H1 (cell line): Measurements from ENCODE around the gene ACTRT3. TPM values are rescaled to one million over a fixed set of nuclear protein-coding genes. Genes with fewer than 3 reads are reported as not detected.

Source experiments
- CTCF ChIA-PET: fragments of 300-600 bp; sonication (Branson Sonifier 250); formaldehyde crosslinking; loops from one replicate; lab custom pipeline; 2021; ENCODE audit not compliant: partially characterized antibody; lab: Charles Lee
- POLR2A ChIA-PET: fragments of 300-600 bp; sonication (Branson Sonifier 250); formaldehyde crosslinking; loops from one replicate; lab custom pipeline; 2021; ENCODE audit warnings: inconsistent platforms; ENCODE audit not compliant: partially characterized antibody; lab: Charles Lee
- DNase-seq, 2 experiments: peaks; one replicate each; pipeline versions ENCODE4 v3.0.0 to v3.0.0-alpha.2; 2010 to 2022; ENCODE audit warnings: low spot score in 2 of 2, low read depth in 1 of 2, mixed read lengths in 1 of 2
- FAIRE-seq: peaks from 2 replicates; lab custom pipeline; 2011; peaks lifted over from hg19 to GRCh38; lab: Jason Lieb, UNC
- H2AFZ ChIP-seq: 2 replicates; pipeline ENCODE4 v1.8.1; 2012; ENCODE audit warnings: low read length, inconsistent platforms
- H2AK5ac ChIP-seq: 2 replicates; pipeline ENCODE4 v1.6.1; 2013; ENCODE audit warnings: low read depth, low read length
- H2BK120ac ChIP-seq: replicated peaks from 2 replicates; pipeline ENCODE3; 2013; ENCODE audit warnings: low read depth, low read length, inconsistent platforms
- H2BK12ac ChIP-seq: 2 replicates; pipeline ENCODE4 v1.6.1; 2013; ENCODE audit warnings: low read depth, low read length
- H2BK15ac ChIP-seq: 2 replicates; pipeline ENCODE4 v1.6.1; 2013; ENCODE audit warnings: low read length
- H2BK20ac ChIP-seq: 2 replicates; pipeline ENCODE4 v1.6.1; 2013; ENCODE audit warnings: low read length
- H2BK5ac ChIP-seq: 2 replicates; pipeline ENCODE4 v1.6.1; 2013; ENCODE audit warnings: low read depth, low read length
- H3K14ac ChIP-seq: 2 replicates; pipeline ENCODE4 v1.6.1; 2013; ENCODE audit warnings: inconsistent platforms; ENCODE audit not compliant: insufficient read length
- H3K18ac ChIP-seq: 2 replicates; pipeline ENCODE4 v1.6.1; 2013; ENCODE audit warnings: low read length; ENCODE audit errors: extremely low read depth
- H3K23ac ChIP-seq: 2 replicates; pipeline ENCODE4 v1.6.1; 2013; ENCODE audit warnings: inconsistent platforms; ENCODE audit not compliant: insufficient read length
- H3K23me2 ChIP-seq: 2 replicates; pipeline ENCODE4 v1.6.1; 2013; ENCODE audit warnings: low read depth, low read length
- H3K27ac ChIP-seq: 2 replicates; pipeline ENCODE4 v1.6.1; 2011; ENCODE audit warnings: low read depth, low read length, inconsistent platforms
- H3K27me3 ChIP-seq, 4 experiments: replicated peaks in 1 of 4; 1 replicate in 1 of 4; 2 replicates in 3 of 4; pipeline versions ENCODE4 v1.6.1 to v1.8.1; 2011 to 2013; ENCODE audit warnings: low read length in 3 of 4, mild to moderate bottlenecking in 3 of 4, inconsistent platforms in 2 of 4, mixed read lengths in 2 of 4, moderate library complexity in 1 of 4; ENCODE audit not compliant: control insufficient read depth in 3 of 4, insufficient read depth in 3 of 4; ENCODE audit errors: extremely low read depth in 1 of 4
- H3K36me3 ChIP-seq, 4 experiments: 2 replicates each; pipeline versions ENCODE4 v1.6.1 to v1.8.1; 2011 to 2013; ENCODE audit warnings: mild to moderate bottlenecking in 4 of 4, low read length in 3 of 4, moderate library complexity in 2 of 4, control low read depth in 1 of 4, inconsistent platforms in 1 of 4; ENCODE audit not compliant: insufficient read depth in 4 of 4, control insufficient read depth in 2 of 4
- H3K4ac ChIP-seq: replicated peaks from 2 replicates; pipeline ENCODE3; 2013; ENCODE audit warnings: low read length, low read depth, mixed read lengths, inconsistent platforms; ENCODE audit not compliant: insufficient read length
- H3K4me1 ChIP-seq, 4 experiments: replicated peaks in 1 of 4; 1 replicate in 1 of 4; 2 replicates in 3 of 4; pipeline versions ENCODE4 v1.6.1 to v1.8.1; 2011 to 2013; ENCODE audit warnings: low read length in 3 of 4, inconsistent platforms in 2 of 4, mixed read lengths in 1 of 4; ENCODE audit not compliant: insufficient read depth in 4 of 4, control insufficient read depth in 3 of 4
- H3K4me2 ChIP-seq, 2 experiments: 2 replicates each; pipeline versions ENCODE4 v1.6.1 to v1.8.1; 2011 to 2013; ENCODE audit warnings: low read depth in 2 of 2, low read length in 2 of 2, control low read depth in 1 of 2, inconsistent platforms in 1 of 2, mild to moderate bottlenecking in 1 of 2; ENCODE audit not compliant: insufficient read depth in 1 of 2
- H3K4me3 ChIP-seq, 4 experiments: fragments of 200-600, 300-600 bp in 1 of 4; sonication (generic), shearing (Covaris generic), sonication (Bioruptor Twin) in 1 of 4; 2 replicates each; pipeline versions ENCODE4 v1.5.1 to v1.8.1; 2011 to 2016; ENCODE audit warnings: low read length in 4 of 4, low read depth in 3 of 4, control low read depth in 2 of 4, inconsistent platforms in 2 of 4, mild to moderate bottlenecking in 2 of 4, mixed read lengths in 1 of 4, moderate library complexity in 1 of 4; ENCODE audit not compliant: insufficient read depth in 2 of 4; ENCODE audit errors: extremely low read depth in 1 of 4
- H3K56ac ChIP-seq: replicated peaks from 2 replicates; pipeline ENCODE3; 2013; ENCODE audit warnings: low read depth, mild to moderate bottlenecking, mixed read lengths, low read length, inconsistent platforms; ENCODE audit not compliant: insufficient read length
- H3K79me1 ChIP-seq: 2 replicates; pipeline ENCODE4 v1.6.1; 2013; ENCODE audit warnings: low read depth, low read length, control low read depth
- H3K79me2 ChIP-seq, 2 experiments: 2 replicates each; pipeline versions ENCODE4 v1.6.1 to v1.8.1; 2012 to 2013; ENCODE audit warnings: low read length in 2 of 2, mild to moderate bottlenecking in 2 of 2, inconsistent platforms in 1 of 2; ENCODE audit not compliant: insufficient read depth in 2 of 2, control insufficient read depth in 1 of 2
- H3K9ac ChIP-seq, 4 experiments: replicated peaks in 1 of 4; 1 replicate in 1 of 4; 2 replicates in 3 of 4; pipeline versions ENCODE4 v1.6.1 to v1.8.1; 2011 to 2013; ENCODE audit warnings: low read depth in 3 of 4, low read length in 3 of 4, control low read depth in 2 of 4, mild to moderate bottlenecking in 2 of 4, moderate library complexity in 2 of 4, inconsistent platforms in 1 of 4; ENCODE audit errors: extremely low read depth in 1 of 4
- H3K9me3 ChIP-seq, 2 experiments: 2 replicates each; pipeline versions ENCODE4 v1.6.1 to v1.8.1; 2012 to 2013; ENCODE audit warnings: mild to moderate bottlenecking in 2 of 2, moderate library complexity in 2 of 2, control low read depth in 1 of 2, inconsistent platforms in 1 of 2, low read depth in 1 of 2, low read length in 1 of 2, mixed read lengths in 1 of 2; ENCODE audit not compliant: insufficient read depth in 2 of 2
- H4K20me1 ChIP-seq, 2 experiments: replicated peaks in 1 of 2; 2 replicates each; pipeline versions ENCODE3 to v1.8.1; 2011 to 2013; ENCODE audit warnings: inconsistent platforms in 2 of 2, low read length in 2 of 2, mild to moderate bottlenecking in 1 of 2; ENCODE audit not compliant: insufficient read depth in 2 of 2, control insufficient read depth in 1 of 2
- H4K5ac ChIP-seq: 2 replicates; pipeline ENCODE4 v1.6.1; 2013; ENCODE audit warnings: low read length, low read depth, mixed read lengths, inconsistent platforms; ENCODE audit not compliant: insufficient read length
- H4K8ac ChIP-seq: 2 replicates; pipeline ENCODE4 v1.8.0; 2013; ENCODE audit warnings: mild to moderate bottlenecking, moderate library complexity, low read length, inconsistent platforms; ENCODE audit not compliant: insufficient read depth; ENCODE audit errors: extremely low read depth
- H4K91ac ChIP-seq: replicated peaks from 2 replicates; pipeline ENCODE3; 2013; ENCODE audit warnings: low read length, mixed read lengths, inconsistent platforms; ENCODE audit not compliant: insufficient read length
- ASH2L ChIP-seq: fragments of 200-600, 300-600 bp; sonication (generic); IDR thresholded peaks from one replicate; pipeline ENCODE4 v1.7.1; 2017; ENCODE audit warnings: low read length
- BCL11A ChIP-seq, 2 experiments: IDR thresholded peaks; one replicate each; pipeline ENCODE4 v1.6.1; 2011; ENCODE audit warnings: low read depth in 2 of 2, low read length in 2 of 2, mild to moderate bottlenecking in 2 of 2
- BRCA1 ChIP-seq: IDR thresholded peaks from 2 replicates; pipeline ENCODE4 v1.6.1; 2012; ENCODE audit warnings: low read depth, low read length, improper control_type of control experiment
- CBX8 ChIP-seq: fragments of 300-800, 300-1000 bp; sonication (generic); IDR thresholded peaks from 2 replicates; pipeline ENCODE4 v1.7.1; 2016; ENCODE audit warnings: low read depth, low read length, borderline replicate concordance
- HDAC2 ChIP-seq, 2 experiments: fragments of 300-600 bp in 1 of 2; sonication (generic) in 1 of 2; IDR thresholded peaks; 2 replicates each; pipeline ENCODE4 v1.6.1; 2011 to 2012; ENCODE audit warnings: low read depth in 2 of 2, low read length in 2 of 2, mild to moderate bottlenecking in 2 of 2, moderate library complexity in 2 of 2, borderline replicate concordance in 1 of 2, inconsistent platforms in 1 of 2
- MAFK ChIP-seq: IDR thresholded peaks from 2 replicates; pipeline ENCODE4 v1.6.1; 2012; ENCODE audit warnings: low read depth, mild to moderate bottlenecking, improper control_type of control experiment, low read length
- POLR2A ChIP-seq, 2 experiments: IDR thresholded peaks; 1 replicate in 1 of 2; 2 replicates in 1 of 2; pipeline ENCODE4 v1.6.1; 2011; ENCODE audit warnings: low read depth in 2 of 2, low read length in 2 of 2, mild to moderate bottlenecking in 2 of 2; ENCODE audit errors: control extremely low read depth in 1 of 2
- POLR2AphosphoS5 ChIP-seq: IDR thresholded peaks from 2 replicates; pipeline ENCODE4 v1.6.1; 2011; ENCODE audit warnings: low read depth, low read length
- RBBP5 ChIP-seq: IDR thresholded peaks from 2 replicates; pipeline ENCODE4 v1.7.1; 2012; ENCODE audit warnings: low read depth, mild to moderate bottlenecking, inconsistent platforms, low read length, moderate library complexity, borderline replicate concordance
- SIN3A ChIP-seq, 2 experiments: IDR thresholded peaks in 1 of 2; conservative IDR thresholded peaks in 1 of 2; 2 replicates each; pipeline ENCODE4 v1.6.1; 2011 to 2012; ENCODE audit warnings: low read length in 2 of 2, improper control_type of control experiment in 1 of 2, low read depth in 1 of 2, mild to moderate bottlenecking in 1 of 2
- SP2 ChIP-seq: IDR thresholded peaks from 2 replicates; pipeline ENCODE4 v1.6.1; 2012; ENCODE audit warnings: mild to moderate bottlenecking, low read length, inconsistent platforms
- SRF ChIP-seq: IDR thresholded peaks from 2 replicates; pipeline ENCODE4 v1.6.1; 2011; ENCODE audit warnings: mild to moderate bottlenecking, low read depth, low read length, moderate library complexity
- YY1 ChIP-seq: IDR thresholded peaks from 2 replicates; pipeline ENCODE4 v1.6.1; 2011; ENCODE audit warnings: low read depth, mild to moderate bottlenecking, low read length
- WGBS, 2 experiments: shearing (Covaris generic) in 1 of 2; methylation state at CpG; one replicate each; pipeline versions ENCODE4 v1.1.6 to v1.1.7; 2013 to 2015; ENCODE audit warnings: low lambda C conversion rate in 2 of 2, mixed read lengths in 2 of 2, inconsistent platforms in 1 of 2, low coverage in 1 of 2, missing lambda C conversion rate in 1 of 2; ENCODE audit not compliant: insufficient replicate concordance in 2 of 2, insufficient coverage in 1 of 2, insufficient read length in 1 of 2; ENCODE audit errors: extremely low coverage in 1 of 2, missing lambda C conversion rate in 1 of 2; 5-methylcytosine and 5-hydroxymethylcytosine counted together
- polyA plus RNA-seq, 7 experiments: library from polyadenylated mRNA; depleted of rRNA in 3 of 7; stranded (reverse) in 5 of 7; unstranded in 2 of 7; fragments of >200 nt in 5 of 7; fragments of 200-250 nt in 2 of 7; gene quantifications; 1 replicate in 5 of 7; 2 replicates in 1 of 7; 4 replicates in 1 of 7; pipeline versions ENCODE4 v1.2.1 to v1.2.3, GENCODE V29; 2011 to 2013; ENCODE audit warnings: missing spikeins in 2 of 7, mixed read lengths in 2 of 7
- total RNA-seq: library from RNA; stranded (reverse); fragmentation: NEBNext Ultra II Directional; extraction: Animal tissue kit (Norgen Biotek cat#: 25700); gene quantifications from 2 replicates; pipeline ENCODE4 v1.2.1, GENCODE V29; 2021
- TF ChIP-seq, protein P1 (sequence below): IDR thresholded peaks from 2 replicates; pipeline ENCODE4 v1.6.1; 2012; ENCODE audit warnings: low read length, inconsistent platforms

Gene ACTRT3
- total and polyA plus RNA-seq, 2 of the 8 experiments (the other 6 are each of a cell fraction or from before 2014, with no cell fraction given), result 3.4 to 5.9 TPM

DNA sequence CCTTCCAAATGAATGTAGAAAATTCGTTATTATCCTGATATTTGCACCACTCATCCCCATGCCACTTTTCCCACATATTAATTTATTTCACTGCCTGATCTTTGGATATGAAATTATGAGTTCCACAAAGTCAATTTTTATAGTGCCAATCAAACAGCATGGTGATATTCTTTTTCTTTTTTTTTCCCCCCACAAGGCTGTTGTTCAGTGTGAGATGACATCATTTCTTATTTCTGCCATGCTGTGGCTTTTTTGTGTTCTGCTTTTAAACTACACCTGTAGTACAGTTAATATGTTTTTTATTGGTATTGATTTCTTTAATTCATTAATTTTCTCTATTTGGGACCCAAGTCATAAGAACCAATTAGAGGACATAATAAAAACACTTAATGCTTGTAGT is 18.4 kb upstream of the ACTRT3 start:
- no peak overlapping the region for H3K23ac ChIP-seq
- CTCF ChIA-PET, result no interaction called here
- no peak overlapping the region for H3K27ac ChIP-seq
- H3K4ac ChIP-seq, result no peak overlapping the region
- no peak overlapping the region for H3K4me3 ChIP-seq
- H3K79me2 ChIP-seq, result no peaks in the 10 kb centered on the region
- H2BK20ac ChIP-seq, result no peak overlapping the region
- POLR2A ChIA-PET, result no interaction called here
- no peaks in the 10 kb centered on the region for H4K20me1 ChIP-seq
- no peak overlapping the region for H4K8ac ChIP-seq
- FAIRE-seq, result no peak
- H2BK12ac ChIP-seq, result no peak overlapping the region
- no peak overlapping the region for H3K4me2 ChIP-seq
- peaks cover 0 to 59% (median 22%) of the 10 kb centered on the region in 4 experiments; a peak in 4 of 8 replicates for H3K36me3 ChIP-seq
- H3K79me1 ChIP-seq, result no peaks in the 10 kb centered on the region
- H3K9ac ChIP-seq, result no peak overlapping the region
- H4K5ac ChIP-seq, result no peak overlapping the region
- H3K23me2 ChIP-seq, result no peaks in the 10 kb centered on the region
- no peak overlapping the region for H3K14ac ChIP-seq
- no peak overlapping the region for H2BK15ac ChIP-seq
- WGBS, 2 experiments, result 80% methylated on average over 1 of the region's 1 CpG; no CpG with 5 or more reads in 1 of the 2 experiments
- no peak overlapping the region for H2AFZ ChIP-seq
- no peak overlapping the region for H3K56ac ChIP-seq
- no peak overlapping the region for H2BK5ac ChIP-seq
- H3K18ac ChIP-seq, result no peak overlapping the region
- H3K9me3 ChIP-seq, result no peaks in the 10 kb centered on the region
- no peaks in the 10 kb centered on the region for H3K4me1 ChIP-seq
- no peaks in the 10 kb centered on the region for H3K27me3 ChIP-seq
- no peak overlapping the region for H4K91ac ChIP-seq
- H2AK5ac ChIP-seq, result no peak overlapping the region
- DNase-seq, result no peak
- no peak overlapping the region for H2BK120ac ChIP-seq
- TF ChIP-seq POLR2A (IDR thresholded peaks at IDR 0.05; ENCODE audit: control extremely low read depth in 1 of 2, low read depth in 2 of 2, low read length in 2 of 2) (no peak), BRCA1 (no peak), POLR2AphosphoS5 (no peak), BCL11A (IDR thresholded peaks at IDR 0.05; ENCODE audit: low read depth in 2 of 2, low read length in 2 of 2) (no peak), SIN3A (conservative IDR thresholded peaks at IDR 0.05 in 1 of 2, IDR thresholded peaks at IDR 0.05 in 1 of 2; ENCODE audit: low read depth in 1 of 2, low read length in 2 of 2) (no peak), MAFK (no peak), SP2 (no peak), CBX8 (no peak), SRF (no peak), YY1 (no peak), HDAC2 (IDR thresholded peaks at IDR 0.05; ENCODE audit: borderline replicate concordance in 1 of 2, low read depth in 2 of 2, low read length in 2 of 2) (no peak), ASH2L (no peak), RBBP5 (no peak)
- TF ChIP-seq, protein P1, sequence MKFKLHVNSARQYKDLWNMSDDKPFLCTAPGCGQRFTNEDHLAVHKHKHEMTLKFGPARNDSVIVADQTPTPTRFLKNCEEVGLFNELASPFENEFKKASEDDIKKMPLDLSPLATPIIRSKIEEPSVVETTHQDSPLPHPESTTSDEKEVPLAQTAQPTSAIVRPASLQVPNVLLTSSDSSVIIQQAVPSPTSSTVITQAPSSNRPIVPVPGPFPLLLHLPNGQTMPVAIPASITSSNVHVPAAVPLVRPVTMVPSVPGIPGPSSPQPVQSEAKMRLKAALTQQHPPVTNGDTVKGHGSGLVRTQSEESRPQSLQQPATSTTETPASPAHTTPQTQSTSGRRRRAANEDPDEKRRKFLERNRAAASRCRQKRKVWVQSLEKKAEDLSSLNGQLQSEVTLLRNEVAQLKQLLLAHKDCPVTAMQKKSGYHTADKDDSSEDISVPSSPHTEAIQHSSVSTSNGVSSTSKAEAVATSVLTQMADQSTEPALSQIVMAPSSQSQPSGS, result no peak
